HepG2 (cell line): Measurements from ENCODE around the gene LDB2. TPM values are rescaled to one million over a fixed set of nuclear protein-coding genes. Genes with fewer than 3 reads are reported as not detected.

ENCODE experiments used
- ATAC-seq: fragments of 200-7000 bp; cut with Tn5 transposase; 3 replicates; pipeline ENCODE4 v1.9.1; 2020; ENCODE audit warnings: mild to moderate bottlenecking, moderate library complexity
- BruUV-seq: library from RNA; stranded (reverse); fragments of 400-500 nt; replicated peaks from 2 replicates; lab custom pipeline; 2021; lab: Mats Ljungman, UMichigan
- CTCF ChIA-PET: fragments of 300-600 bp; formaldehyde crosslinking; extraction: SDS; loops from one replicate; lab custom pipeline; 2021; ENCODE audit warnings: low total read pairs, inconsistent platforms, low intra/inter-chr PET ratio; lab: Yijun Ruan, JAX
- POLR2A ChIA-PET: fragments of 350-600 bp; sonication (Branson Sonifier 250); formaldehyde crosslinking; loops from one replicate; lab custom pipeline; 2020; ENCODE audit warnings: antibody characterized with exemption, inconsistent platforms; lab: Yijun Ruan, JAX
- DNase-seq: peaks from one replicate; pipeline ENCODE4 v3.0.0-alpha.2; 2015; ENCODE audit warnings: low spot score
- FAIRE-seq: peaks from 3 replicates; lab custom pipeline; 2011; peaks lifted over from hg19 to GRCh38; lab: Jason Lieb, UNC
- H2AFZ ChIP-seq: one replicate; pipeline ENCODE4 v1.6.1; 2011; ENCODE audit warnings: low read length, inconsistent platforms
- H3K27ac ChIP-seq: fragments of 300-600 bp; 3 replicates; pipeline ENCODE4 v1.8.0; 2011; ENCODE audit warnings: mixed run types, mild to moderate bottlenecking, mixed read lengths, low read length, inconsistent platforms; ENCODE audit not compliant: insufficient read depth; ENCODE audit errors: extremely low read length
- H3K27me3 ChIP-seq, 2 experiments: fragments of 200-600 bp in 1 of 2; 2 replicates in 1 of 2; 3 replicates in 1 of 2; pipeline versions ENCODE4 v1.6.0 to v1.8.0; 2011; ENCODE audit warnings: low read length in 2 of 2, mild to moderate bottlenecking in 2 of 2, moderate library complexity in 2 of 2, inconsistent platforms in 1 of 2; ENCODE audit not compliant: insufficient read depth in 2 of 2, control insufficient read depth in 1 of 2
- H3K36me3 ChIP-seq, 2 experiments: fragments of 200-600 bp in 1 of 2; replicated peaks in 1 of 2; 2 replicates in 1 of 2; 3 replicates in 1 of 2; pipeline versions ENCODE4 v1.5.1 to v1.8.0; 2011; ENCODE audit warnings: low read length in 2 of 2, inconsistent platforms in 1 of 2; ENCODE audit not compliant: insufficient read depth in 2 of 2, control insufficient read depth in 1 of 2
- H3K4me1 ChIP-seq: 2 replicates; pipeline ENCODE4 v1.5.1; 2012; ENCODE audit warnings: low read length, inconsistent platforms; ENCODE audit not compliant: insufficient read depth
- H3K4me2 ChIP-seq: 2 replicates; pipeline ENCODE4 v1.6.0; 2011; ENCODE audit warnings: low read depth, low read length, inconsistent platforms
- H3K4me3 ChIP-seq, 3 experiments: fragments of 200-600 bp in 1 of 3; sonication (generic), shearing (Covaris generic) in 1 of 3; replicated peaks in 1 of 3; 2 replicates each; pipeline ENCODE4 v1.5.1; 2011 to 2016; ENCODE audit warnings: low read length in 3 of 3, inconsistent platforms in 2 of 3, low read depth in 2 of 3, mild to moderate bottlenecking in 2 of 3, control low read depth in 1 of 3, mixed read lengths in 1 of 3; ENCODE audit not compliant: insufficient read depth in 1 of 3
- H3K79me2 ChIP-seq: one replicate; pipeline ENCODE4 v1.6.1; 2011; ENCODE audit warnings: low read length, inconsistent platforms; ENCODE audit not compliant: insufficient read depth
- H3K9ac ChIP-seq: 2 replicates; pipeline ENCODE4 v1.6.0; 2011; ENCODE audit warnings: mild to moderate bottlenecking, low read depth, low read length, inconsistent platforms; ENCODE audit not compliant: insufficient read depth
- H3K9me3 ChIP-seq: 2 replicates; pipeline ENCODE4 v1.5.1; 2012; ENCODE audit warnings: mild to moderate bottlenecking, low read length
- H4K20me1 ChIP-seq: 2 replicates; pipeline ENCODE4 v1.6.0; 2011; ENCODE audit warnings: inconsistent platforms, mild to moderate bottlenecking, low read length, moderate library complexity; ENCODE audit not compliant: insufficient read depth
- ARID4A ChIP-seq: sonication (generic); formaldehyde crosslinking; IDR thresholded peaks from 2 replicates; pipeline ENCODE4 v1.5.0; 2020; ENCODE audit warnings: mild to moderate bottlenecking, missing genetic modification reagents, borderline replicate concordance
- FOXO1 ChIP-seq: sonication (generic); formaldehyde crosslinking; IDR thresholded peaks from 2 replicates; pipeline ENCODE4 v1.4.0; 2020; ENCODE audit warnings: missing genetic modification reagents
- ZBTB43 ChIP-seq: sonication (generic); formaldehyde crosslinking; conservative IDR thresholded peaks from 2 replicates; pipeline ENCODE4 v1.4.0; 2020; ENCODE audit warnings: missing genetic modification reagents
- ZNF7 ChIP-seq: IDR thresholded peaks from 2 replicates; pipeline ENCODE4 v1.6.1; 2016; ENCODE audit warnings: missing biosample characterization, missing genetic modification reagents
- WGBS: methylation state at CpG from one replicate; pipeline ENCODE4 v1.1.6; 2017; ENCODE audit warnings: low lambda C conversion rate; 5-methylcytosine and 5-hydroxymethylcytosine counted together
- in situ Hi-C: cut with HindIII; loops from 2 replicates; pipeline ENCODE4 v1.10.0; 2017; ENCODE audit warnings: low pct_unique_long_range_greater_than_20kb; ENCODE audit not compliant: extremely low pct_ligation_motif_present
- intact Hi-C: fragments of 100-400 bp; cut with micrococcal nuclease; formaldehyde crosslinking; loops from one replicate; pipeline ENCODE4 v1.10.0; 2022; ENCODE audit not compliant: unreplicated experiment
- polyA plus RNA-seq, 8 experiments: library from polyadenylated mRNA; depleted of rRNA in 3 of 8; stranded (reverse) in 7 of 8; unstranded in 1 of 8; fragments of >200 nt; fragmentation: Illumina TruSeq in 4 of 8; extraction: Trizol in 4 of 8; gene quantifications; 2 replicates each; pipeline versions ENCODE4 v1.2.1 to v1.2.3, GENCODE V29; 2011 to 2016; ENCODE audit warnings: low read depth in 4 of 8, missing spikeins in 1 of 8, mixed read lengths in 1 of 8; ENCODE audit not compliant: insufficient read depth in 1 of 8
- total RNA-seq, 5 experiments: library from RNA; depleted of rRNA; stranded (reverse); fragments of >200 nt; fragmentation: Illumina TruSeq; extraction: Trizol; gene quantifications; 2 replicates each; pipeline ENCODE4 v1.2.3, GENCODE V29; 2016; ENCODE audit warnings: low read depth in 1 of 5

LDB2 gene
- total and polyA plus RNA-seq, 2 of the 13 experiments (the other 11 are each of a cell fraction or from before 2014, with no cell fraction given), result not detected

- no peak for TF ChIP-seq ARID4A
These were observed 289.2 kb downstream of the LDB2 start (continued) for GRCh38 chr4:16609170-16609758.

GRCh38 chr4:16608611-16609125 is 289.8 kb downstream of the LDB2 start:
- DNase-seq (no peak), ATAC-seq (no peak), FAIRE-seq (no peak)
- Histone ChIP-seq H3K9ac (no peak overlapping the region), H3K27me3 (no peaks in the 10 kb centered on the region), H3K4me2 (no peak overlapping the region), H2AFZ (no peak overlapping the region), H3K79me2 (no peaks in the 10 kb centered on the region), H3K36me3 (no peaks in the 10 kb centered on the region), H3K4me1 (no peaks in the 10 kb centered on the region), H3K9me3 (no peaks in the 10 kb centered on the region), H3K27ac (no peak overlapping the region), H4K20me1 (no peaks in the 10 kb centered on the region), H3K4me3 (no peak overlapping the region)
- TF ChIP-seq ZBTB43 (CRISPR knock-in tag) (no peak), ZNF7 (CRISPR knock-in tag) (no peak), FOXO1 (no peak)
- intact Hi-C loops (no loop called here), in situ Hi-C loops (no loop called here)
- 49% methylated on average over 15 of the region's 16 CpGs for WGBS
- ChIA-PET POLR2A (no interaction called here), CTCF (no interaction called here)
- BruUV-seq, result no TSS peak
